Measurements from ENCODE around the gene IMP3.

DNA sequence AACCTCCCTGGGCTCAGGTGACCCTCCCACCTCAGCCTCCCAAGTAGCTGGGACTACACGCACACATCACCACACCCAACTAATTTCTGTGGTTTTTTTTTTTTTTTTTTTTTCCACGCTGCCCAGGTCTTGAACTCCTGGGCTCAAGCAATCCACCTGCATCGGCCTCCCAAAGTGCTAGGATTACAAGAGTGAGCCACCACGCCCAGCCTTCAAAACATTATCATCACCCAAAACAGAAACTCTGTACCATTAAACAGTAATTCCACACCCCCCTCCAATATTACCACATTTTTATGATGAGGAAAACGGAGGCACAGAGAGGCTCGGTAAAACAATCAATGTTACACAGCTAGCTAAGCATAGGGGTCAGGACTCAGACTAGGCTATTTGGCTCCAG is 4.0 kb downstream of the IMP3 start:
- TF ChIP-seq, protein P1, sequence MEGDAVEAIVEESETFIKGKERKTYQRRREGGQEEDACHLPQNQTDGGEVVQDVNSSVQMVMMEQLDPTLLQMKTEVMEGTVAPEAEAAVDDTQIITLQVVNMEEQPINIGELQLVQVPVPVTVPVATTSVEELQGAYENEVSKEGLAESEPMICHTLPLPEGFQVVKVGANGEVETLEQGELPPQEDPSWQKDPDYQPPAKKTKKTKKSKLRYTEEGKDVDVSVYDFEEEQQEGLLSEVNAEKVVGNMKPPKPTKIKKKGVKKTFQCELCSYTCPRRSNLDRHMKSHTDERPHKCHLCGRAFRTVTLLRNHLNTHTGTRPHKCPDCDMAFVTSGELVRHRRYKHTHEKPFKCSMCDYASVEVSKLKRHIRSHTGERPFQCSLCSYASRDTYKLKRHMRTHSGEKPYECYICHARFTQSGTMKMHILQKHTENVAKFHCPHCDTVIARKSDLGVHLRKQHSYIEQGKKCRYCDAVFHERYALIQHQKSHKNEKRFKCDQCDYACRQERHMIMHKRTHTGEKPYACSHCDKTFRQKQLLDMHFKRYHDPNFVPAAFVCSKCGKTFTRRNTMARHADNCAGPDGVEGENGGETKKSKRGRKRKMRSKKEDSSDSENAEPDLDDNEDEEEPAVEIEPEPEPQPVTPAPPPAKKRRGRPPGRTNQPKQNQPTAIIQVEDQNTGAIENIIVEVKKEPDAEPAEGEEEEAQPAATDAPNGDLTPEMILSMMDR (IDR thresholded peaks at IDR 0.05): no peak
- no peak for TF ChIP-seq POLR2A (IDR thresholded peaks at IDR 0.05)

Data from uterus (tissue), 2 donors.